NCI-H187 treated with DMSO at 0.1 percent for 48 hours (cell line): ENCODE data around the gene FAM76B.

Experiments used
- DNase-seq: peaks from one replicate; lab custom pipeline; 2025; lab: John Stamatoyannopoulos, UW

Gene FAM76B

GRCh38 chr11:95792200-95792599 is 2.6 kb upstream of the FAM76B start:
- DNase-seq: no peak

GRCh38 chr11:95791709-95792033 is 2.1 kb upstream of the FAM76B start:
- DNase-seq: no peak

- peak; percentile 3 for DNase-seq
These were observed 1.5 kb upstream of the FAM76B start for GRCh38 chr11:95790933-95791708.

- peak; percentile 84 for DNase-seq
These were observed 746 bp upstream of the FAM76B start, which contains the start of gene CEP57 for GRCh38 chr11:95790123-95790932. Gene CEP57 (plus strand): TSS chr11:95790498. CDS start chr11:95790699, 201 bp downstream.

GRCh38 chr11:95788921-95789505 is 569 bp downstream of the FAM76B start:
- no peak for DNase-seq

GRCh38 chr11:95780544-95780943 is 9.0 kb downstream of the FAM76B start:
- no peak for DNase-seq

- no peak for DNase-seq
These were observed 10.9 kb downstream of the FAM76B start for GRCh38 chr11:95778699-95779098.

GRCh38 chr11:95776859-95777258 is 12.7 kb downstream of the FAM76B start:
- DNase-seq: no peak

GRCh38 chr11:95768521-95768920 is 21.1 kb downstream of the FAM76B start:
- DNase-seq: no peak

GRCh38 chr11:95767498-95767897 is 22.1 kb downstream of the FAM76B start:
- DNase-seq: no peak

GRCh38 chr11:95766701-95767100 is 22.9 kb downstream of the FAM76B start:
- DNase-seq: no peak

- DNase-seq: peak; percentile 7
These were observed 25.2 kb downstream of the FAM76B start for GRCh38 chr11:95764267-95764898.

- DNase-seq: no peak
These were observed 27.0 kb downstream of the FAM76B start for GRCh38 chr11:95762534-95762933.

GRCh38 chr11:95760941-95761340 is 28.6 kb downstream of the FAM76B start:
- DNase-seq: no peak

- no peak for DNase-seq
These were observed 38.1 kb downstream of the FAM76B start for GRCh38 chr11:95751515-95751914.

GRCh38 chr11:95750101-95750500 is 39.5 kb downstream of the FAM76B start:
- DNase-seq: no peak

- no peak for DNase-seq
These were observed 50.3 kb downstream of the FAM76B start for GRCh38 chr11:95739108-95739938.

GRCh38 chr11:95736809-95737208 is 52.8 kb downstream of the FAM76B start:
- no peak for DNase-seq

GRCh38 chr11:95736355-95736754 is 53.2 kb downstream of the FAM76B start:
- DNase-seq: no peak

- DNase-seq: no peak
These were observed 55.5 kb downstream of the FAM76B start for GRCh38 chr11:95734009-95734572.

GRCh38 chr11:95732930-95733602 is 56.5 kb downstream of the FAM76B start:
- DNase-seq: no peak
